Keratinocyte (primary cell): Measurements from ENCODE around the gene RHD.

Experiments
- CTCF ChIP-seq, 3 experiments: IDR thresholded peaks in 1 of 3; conservative IDR thresholded peaks in 1 of 3; optimal IDR thresholded peaks in 1 of 3; 2 replicates in 2 of 3; 3 replicates in 1 of 3; pipeline versions ENCODE3 to v1.5.1; 2011; ENCODE audit warnings: low read length in 3 of 3, mild to moderate bottlenecking in 3 of 3, moderate library complexity in 2 of 3, control low read depth in 1 of 3, inconsistent platforms in 1 of 3; ENCODE audit not compliant: insufficient read depth in 2 of 3; ENCODE audit errors: extremely low read depth in 1 of 3
- EZH2 ChIP-seq: IDR thresholded peaks from one replicate; pipeline ENCODE4 v1.6.1; 2012; ENCODE audit warnings: inconsistent platforms, mild to moderate bottlenecking, low read length, moderate library complexity

- TF ChIP-seq CTCF (optimal IDR thresholded peaks at IDR 0.05 in 1 of 3, IDR thresholded peaks at IDR 0.05 in 1 of 3, conservative IDR thresholded peaks at IDR 0.05 in 1 of 3; ENCODE audit: extremely low read depth in 1 of 3, insufficient read depth in 2 of 3, low read length in 3 of 3): no peak
- no peak for TF ChIP-seq EZH2
Measured at GRCh38 chr1:25256578-25256965, 15.7 kb upstream of the RHD start.
